Mucosa of descending colon (tissue), 3 donors: ENCODE results near the gene MED16. TPM values are rescaled to one million over a fixed set of nuclear protein-coding genes. Genes with fewer than 3 reads are reported as not detected.

Experiments
- ATAC-seq: fragments of 200-7000 bp; cut with Tn5 transposase; one replicate; pipeline ENCODE4 v1.9.1; 2020; ENCODE audit warnings: mild to moderate bottlenecking, moderate library complexity
- DNase-seq, 3 donors: peaks; one replicate each; pipeline ENCODE4 v3.0.0-alpha.2; 2020
- H3K36me3 ChIP-seq: fragments of 200-600 bp; one replicate; pipeline ENCODE4 v1.8.0; 2021; ENCODE audit warnings: low read depth, mild to moderate bottlenecking
- H3K4me1 ChIP-seq: fragments of 200-600 bp; one replicate; pipeline ENCODE4 v1.8.0; 2021; ENCODE audit warnings: low read depth, mild to moderate bottlenecking
- H3K4me3 ChIP-seq: fragments of 200-600 bp; one replicate; pipeline ENCODE4 v1.8.0; 2021; ENCODE audit warnings: mild to moderate bottlenecking
- H3K9me3 ChIP-seq: fragments of 200-600 bp; one replicate; pipeline ENCODE4 v1.8.0; 2021; ENCODE audit warnings: mild to moderate bottlenecking
- CTCF ChIP-seq: fragments of 200-600 bp; IDR thresholded peaks from one replicate; pipeline ENCODE4 v1.8.0; 2022; ENCODE audit warnings: antibody characterized with exemption, mild to moderate bottlenecking
- intact Hi-C, 2 donors: fragments of 100-400 bp; cut with DNase I in 1 of 2; cut with micrococcal nuclease in 1 of 2; formaldehyde crosslinking; loops; one replicate each; pipeline versions ENCODE4 v1.11.0 to v1.11.1; 2022; cut with DNase I, micrococcal nuclease
- total RNA-seq, 3 donors: library from RNA; stranded (reverse); fragmentation: NEBNext Ultra II Directional in 2 of 3; extraction: Animal tissue kit (Norgen Biotek cat#: 25700) in 2 of 3; gene quantifications; one replicate each; pipeline versions ENCODE4 v1.2.1 to v1.2.4, GENCODE V29; 2021 to 2023
- donor health status: DM: no; HTN: no; CAD: no; lungs with moderate emphysema.
- donor health status: DM: no; HTN: no; CAD: no.
- donor health status: DM: no; HTN: yes; CAD: no.

Gene MED16
- total RNA-seq, 3 donors from 2014 or later: 53.4 to 77.4 (median 61.4) TPM

GRCh38 chr19:911197-912033 is 18.4 kb upstream of the MED16 start:
- DNase-seq (peak in 1 of 3 donors; percentile 68), ATAC-seq (no peak)
- Histone ChIP-seq H3K4me1 (peaks cover 30% of the 10 kb centered on the region), H3K9me3 (no peaks in the 10 kb centered on the region), H3K4me3 (no peak overlapping the region), H3K36me3 (no peaks in the 10 kb centered on the region)
- TF ChIP-seq CTCF: no peak
- intact Hi-C loops: no loop called here

- Histone ChIP-seq H3K9me3 (no peaks in the 10 kb centered on the region), H3K4me1 (peaks cover 27% of the 10 kb centered on the region), H3K4me3 (no peak overlapping the region), H3K36me3 (no peaks in the 10 kb centered on the region)
- DNase-seq: peak in 1 of 3 donors; percentile 81
- ATAC-seq: no peak
- intact Hi-C loops: no loop called here
- no peak for TF ChIP-seq CTCF
These were observed 14.3 kb upstream of the MED16 start for GRCh38 chr19:907183-907853.

GRCh38 chr19:906480-906879 is 13.5 kb upstream of the MED16 start:
- DNase-seq (no peak), ATAC-seq (no peak)
- peaks cover 24% of the 10 kb centered on the region for H3K4me1 ChIP-seq
- no peaks in the 10 kb centered on the region for H3K9me3 ChIP-seq
- intact Hi-C loops: no loop called here
- no peak overlapping the region for H3K4me3 ChIP-seq
- TF ChIP-seq CTCF: no peak
- H3K36me3 ChIP-seq: no peaks in the 10 kb centered on the region

GRCh38 chr19:904545-904944 is 11.6 kb upstream of the MED16 start:
- intact Hi-C loops: no loop called here
- ATAC-seq (no peak), DNase-seq (no peak)
- Histone ChIP-seq H3K4me3 (no peak overlapping the region), H3K36me3 (no peaks in the 10 kb centered on the region), H3K4me1 (peaks cover 11% of the 10 kb centered on the region), H3K9me3 (no peaks in the 10 kb centered on the region)
- no peak for TF ChIP-seq CTCF

- TF ChIP-seq CTCF: no peak
- intact Hi-C loops: no loop called here
- ATAC-seq (no peak), DNase-seq (no peak)
- Histone ChIP-seq H3K36me3 (no peaks in the 10 kb centered on the region), H3K9me3 (no peaks in the 10 kb centered on the region), H3K4me3 (no peak overlapping the region), H3K4me1 (peaks cover 2% of the 10 kb centered on the region)
These were observed 10.3 kb upstream of the MED16 start for GRCh38 chr19:903266-903797.
